Measurements from ENCODE around the gene OR52E8. TPM values are rescaled to one million over a fixed set of nuclear protein-coding genes. Genes with fewer than 3 reads are reported as not detected.

The OR52E8 gene
- total and polyA plus RNA-seq, 7 donors, result not detected

DNA sequence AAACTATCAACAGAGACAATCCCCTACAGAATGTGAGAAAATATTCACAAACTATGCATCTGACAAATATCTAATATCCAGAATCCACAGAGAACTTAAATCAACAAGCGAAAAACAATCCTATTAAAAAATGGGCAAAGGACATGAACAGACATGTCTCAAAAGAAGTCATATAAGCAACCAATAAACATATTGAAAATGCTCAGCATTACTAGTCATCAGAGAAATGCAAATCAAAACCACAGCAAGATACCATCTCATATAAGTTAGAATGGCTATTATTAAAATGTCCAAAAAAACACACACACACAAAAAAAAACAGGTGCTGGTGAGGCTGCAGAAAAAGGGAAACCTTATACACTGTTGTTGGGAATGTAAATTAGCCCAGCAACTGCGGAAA, 8.3 kb upstream of the OR52E8 start:
- TF ChIP-seq POLR2A (IDR thresholded peaks at IDR 0.05), result no peak
- TF ChIP-seq CTCF (IDR thresholded peaks at IDR 0.05), result no peak
- no peak for TF ChIP-seq POLR2AphosphoS5 (IDR thresholded peaks at IDR 0.05)
- no peak for TF ChIP-seq EP300 (IDR thresholded peaks at IDR 0.05)
- H3K27ac ChIP-seq, result no peak overlapping the region
- H3K27me3 ChIP-seq, result no peaks in the 10 kb centered on the region
- no peaks in the 10 kb centered on the region for H3K4me1 ChIP-seq
- 87 to 91% methylated on average over 2 of the region's 2 CpGs for WGBS, 2 donors
- no peaks in the 10 kb centered on the region for H3K36me3 ChIP-seq
- H3K4me3 ChIP-seq, result no peak overlapping the region
- H3K9me3 ChIP-seq, result no peaks in the 10 kb centered on the region
- no peak for DNase-seq
- intact Hi-C loops (cut with DNase I), result no loop called here

- TF ChIP-seq EP300 (IDR thresholded peaks at IDR 0.05), result no peak
- no peak for TF ChIP-seq POLR2A (IDR thresholded peaks at IDR 0.05)
- no peak for TF ChIP-seq POLR2AphosphoS5 (IDR thresholded peaks at IDR 0.05)
- no peak for TF ChIP-seq CTCF (IDR thresholded peaks at IDR 0.05)
- WGBS, 2 donors, result 94 to 98% methylated on average over 1 of the region's 1 CpG
- intact Hi-C loops (cut with DNase I), result no loop called here
Measured at GRCh38 chr11:5851002-5851401, 6.5 kb downstream of the OR52E8 start.

DNA sequence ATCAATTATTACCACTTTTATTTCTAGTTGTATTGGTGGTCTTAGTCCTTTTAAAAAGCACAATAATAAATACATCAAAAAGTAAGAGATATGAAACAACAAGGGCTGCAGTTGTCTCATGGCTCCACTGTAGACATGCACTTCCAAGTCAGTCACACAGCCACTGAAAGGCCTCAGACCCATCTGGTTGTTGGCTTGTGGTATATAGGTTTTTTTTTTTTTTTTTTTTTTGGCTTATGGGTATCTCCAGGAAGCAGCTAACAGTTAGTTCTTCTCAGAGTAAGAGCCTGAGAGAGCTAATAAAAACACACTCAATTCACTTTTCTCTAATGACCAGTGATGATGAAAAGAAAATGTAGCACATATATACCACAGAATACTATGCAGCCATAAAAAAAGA, 9.8 kb downstream of the OR52E8 start:
- no peaks in the 10 kb centered on the region for H3K9me3 ChIP-seq
- H3K27ac ChIP-seq, result no peak overlapping the region
- TF ChIP-seq POLR2A (IDR thresholded peaks at IDR 0.05) (no peak), POLR2AphosphoS5 (IDR thresholded peaks at IDR 0.05) (no peak)
- DNase-seq, result no peak
- intact Hi-C loops (cut with DNase I), result no loop called here
- H3K27me3 ChIP-seq, result no peaks in the 10 kb centered on the region
- no peaks in the 10 kb centered on the region for H3K4me1 ChIP-seq
- H3K36me3 ChIP-seq, result no peaks in the 10 kb centered on the region
- H3K4me3 ChIP-seq, result no peak overlapping the region

More at GRCh38 chr11:5851002-5851401, 6.5 kb downstream of the OR52E8 start:
- Histone ChIP-seq H3K27ac (no peak overlapping the region), H3K36me3 (no peaks in the 10 kb centered on the region), H3K27me3 (no peaks in the 10 kb centered on the region), H3K9me3 (no peaks in the 10 kb centered on the region), H3K4me3 (no peak overlapping the region), H3K4me1 (no peaks in the 10 kb centered on the region)
- DNase-seq, result no peak

DNA sequence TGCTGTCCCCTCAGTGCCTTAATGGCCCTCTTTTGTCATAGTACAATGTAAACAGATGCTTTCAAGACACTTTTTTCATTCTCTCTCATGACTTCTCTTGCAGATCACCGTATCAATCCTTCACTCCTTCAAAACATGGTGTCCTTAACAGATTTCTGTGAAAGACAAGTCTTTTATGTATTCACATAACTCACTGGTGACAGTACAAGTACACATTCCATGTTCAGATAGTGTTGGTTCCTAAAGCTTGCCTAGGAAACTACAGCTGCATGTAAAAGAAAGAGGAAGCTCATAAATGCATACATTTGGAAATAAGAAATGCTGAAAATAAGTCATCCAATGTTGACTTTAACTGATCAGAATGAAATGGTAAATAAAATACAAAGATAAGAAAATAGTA, 10.8 kb downstream of the OR52E8 start:
- Histone ChIP-seq H3K4me3 (no peak overlapping the region), H3K9me3 (no peaks in the 10 kb centered on the region), H3K27ac (no peak overlapping the region), H3K36me3 (no peaks in the 10 kb centered on the region), H3K27me3 (no peaks in the 10 kb centered on the region), H3K4me1 (no peaks in the 10 kb centered on the region)
- 46 to 55% methylated on average over 1 of the region's 1 CpG for WGBS, 2 donors
- DNase-seq, result no peak
- intact Hi-C loops (cut with DNase I), result no loop called here
- TF ChIP-seq CTCF (IDR thresholded peaks at IDR 0.05) (no peak), POLR2AphosphoS5 (IDR thresholded peaks at IDR 0.05) (no peak), POLR2A (IDR thresholded peaks at IDR 0.05) (no peak), EP300 (IDR thresholded peaks at IDR 0.05) (no peak)

DNA sequence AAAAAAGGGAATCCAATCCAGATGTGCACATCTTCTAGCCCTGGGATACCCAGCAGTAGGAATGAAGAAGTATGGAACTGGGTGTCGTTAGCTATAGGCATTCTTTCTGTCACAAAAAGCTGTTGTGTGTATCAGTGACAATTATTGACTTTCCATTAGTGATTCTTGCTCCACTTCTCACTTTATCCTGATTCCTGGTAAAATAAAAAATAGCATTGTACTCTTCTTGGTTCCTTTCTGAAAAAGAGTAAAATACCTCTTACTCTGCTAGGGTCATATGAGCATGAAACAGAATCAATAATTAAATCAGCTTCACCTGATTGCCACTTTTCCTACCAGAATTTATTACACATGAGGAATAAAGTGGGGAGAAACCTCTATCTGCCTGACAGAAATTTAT, 15.7 kb downstream of the OR52E8 start, which contains the start of gene OR52E6:
OR52E6 (minus strand) TSS at position 101 of the 400 bp plus-strand sequence; CDS start at position 101, 0 bp downstream.
- Histone ChIP-seq H3K36me3 (no peaks in the 10 kb centered on the region), H3K4me1 (no peaks in the 10 kb centered on the region), H3K27ac (no peak within 1 kb of the TSS), H3K27me3 (no peaks in the 10 kb centered on the region), H3K4me3 (no peak within 1 kb of the TSS), H3K9me3 (no peaks in the 10 kb centered on the region)
- intact Hi-C loops (cut with DNase I), result no loop called here
- no peak for DNase-seq
- WGBS, 2 donors, result 80 to 94% methylated on average over 1 of the region's 1 CpG
- no peak for TF ChIP-seq CTCF (IDR thresholded peaks at IDR 0.05)
- TF ChIP-seq POLR2A (IDR thresholded peaks at IDR 0.05), result no peak
- TF ChIP-seq EP300 (IDR thresholded peaks at IDR 0.05), result no peak
- TF ChIP-seq POLR2AphosphoS5 (IDR thresholded peaks at IDR 0.05), result no peak
